IMR-90 (cell line): ENCODE measurements around the gene SLIT3. TPM values are rescaled to one million over a fixed set of nuclear protein-coding genes. Genes with fewer than 3 reads are reported as not detected.

ENCODE experiments used
- ATAC-seq: fragments of 200-7000 bp; cut with Tn5 transposase; 2 replicates; pipeline ENCODE4 v1.9.1; 2020; ENCODE audit warnings: low read depth, mild to moderate bottlenecking, moderate library complexity
- BruUV-seq: library from RNA; stranded (reverse); fragments of 400-500 nt; replicated peaks from 2 replicates; lab custom pipeline; 2021; lab: Mats Ljungman, UMichigan
- CTCF ChIA-PET: fragments of 300-600 bp; formaldehyde crosslinking; extraction: SDS; loops from one replicate; lab custom pipeline; 2021; ENCODE audit warnings: antibody characterized with exemption; lab: Yijun Ruan, JAX
- POLR2A ChIA-PET: fragments of 300-600 bp; sonication (Branson Sonifier 250); formaldehyde crosslinking; loops from one replicate; lab custom pipeline; 2022; ENCODE audit warnings: antibody characterized with exemption; ENCODE audit not compliant: unreplicated experiment; lab: Charles Lee
- DNase-seq: peaks from one replicate; pipeline ENCODE4 v3.0.0; 2013
- H2AFZ ChIP-seq: replicated peaks from 2 replicates; pipeline ENCODE3; 2013; ENCODE audit warnings: low read length, mild to moderate bottlenecking; ENCODE audit not compliant: poor library complexity
- H2AK5ac ChIP-seq: 2 replicates; pipeline ENCODE4 v1.6.1; 2013; ENCODE audit warnings: low read depth, low read length, inconsistent platforms
- H2AK9ac ChIP-seq: replicated peaks from 2 replicates; pipeline ENCODE3; 2013; ENCODE audit warnings: mild to moderate bottlenecking, low read depth, low read length, moderate library complexity; ENCODE audit not compliant: poor library complexity
- H2BK120ac ChIP-seq: 2 replicates; pipeline ENCODE4 v1.6.1; 2013; ENCODE audit warnings: low read depth, low read length, inconsistent platforms
- H2BK15ac ChIP-seq: 3 replicates; pipeline ENCODE4 v1.6.1; 2013; ENCODE audit warnings: low read depth, low read length, inconsistent platforms
- H2BK20ac ChIP-seq: 2 replicates; pipeline ENCODE4 v1.6.1; 2013; ENCODE audit warnings: low read depth, mild to moderate bottlenecking, inconsistent platforms, low read length, moderate library complexity
- H2BK5ac ChIP-seq: 2 replicates; pipeline ENCODE4 v1.6.1; 2013; ENCODE audit warnings: mild to moderate bottlenecking, low read depth, low read length, inconsistent platforms; ENCODE audit not compliant: poor library complexity, severe bottlenecking
- H3K14ac ChIP-seq: replicated peaks from 2 replicates; pipeline ENCODE4 v1.6.1; 2013; ENCODE audit warnings: low read depth, low read length, inconsistent platforms
- H3K18ac ChIP-seq: 2 replicates; pipeline ENCODE4 v1.6.1; 2013; ENCODE audit warnings: low read depth, low read length, control low read depth
- H3K23ac ChIP-seq: 2 replicates; pipeline ENCODE4 v1.6.1; 2013; ENCODE audit warnings: low read depth, low read length, inconsistent platforms
- H3K27ac ChIP-seq: 2 replicates; pipeline ENCODE4 v1.5.1; 2013; ENCODE audit warnings: mild to moderate bottlenecking, control low read depth, low read length; ENCODE audit not compliant: insufficient read depth
- H3K27me3 ChIP-seq: 2 replicates; pipeline ENCODE4 v1.6.1; 2013; ENCODE audit warnings: low read length; ENCODE audit not compliant: control insufficient read depth, insufficient read depth
- H3K36me3 ChIP-seq: 2 replicates; pipeline ENCODE4 v1.6.1; 2013; ENCODE audit warnings: low read length, mixed read lengths; ENCODE audit not compliant: control insufficient read depth, insufficient read depth
- H3K4ac ChIP-seq: 2 replicates; pipeline ENCODE4 v1.6.1; 2013; ENCODE audit warnings: low read depth, low read length, inconsistent platforms
- H3K4me1 ChIP-seq: 2 replicates; pipeline ENCODE4 v1.6.1; 2013; ENCODE audit warnings: low read length, mixed read lengths; ENCODE audit not compliant: control insufficient read depth, insufficient read depth
- H3K4me2 ChIP-seq: 2 replicates; pipeline ENCODE4 v1.6.1; 2013; ENCODE audit warnings: low read depth, mild to moderate bottlenecking, control low read depth, low read length, moderate library complexity
- H3K4me3 ChIP-seq: 2 replicates; pipeline ENCODE4 v1.5.1; 2013; ENCODE audit warnings: low read depth, mild to moderate bottlenecking, control low read depth, low read length, moderate library complexity; ENCODE audit not compliant: insufficient read depth
- H3K56ac ChIP-seq: 2 replicates; pipeline ENCODE4 v1.6.1; 2013; ENCODE audit warnings: low read length, inconsistent platforms; ENCODE audit not compliant: insufficient read depth; ENCODE audit errors: extremely low read depth
- H3K79me1 ChIP-seq, 2 experiments: 2 replicates each; pipeline ENCODE4 v1.6.1; 2013; ENCODE audit warnings: low read length in 2 of 2, inconsistent platforms in 1 of 2, low read depth in 1 of 2
- H3K9ac ChIP-seq: 2 replicates; pipeline ENCODE4 v1.6.1; 2013; ENCODE audit warnings: low read depth, low read length, control low read depth
- H3K9me1 ChIP-seq: 2 replicates; pipeline ENCODE4 v1.6.1; 2013; ENCODE audit warnings: low read length, inconsistent platforms; ENCODE audit not compliant: insufficient read depth
- H3K9me3 ChIP-seq: 2 replicates; pipeline ENCODE4 v1.6.1; 2013; ENCODE audit warnings: low read length; ENCODE audit not compliant: control insufficient read depth, insufficient read depth
- H4K20me1 ChIP-seq: 2 replicates; pipeline ENCODE4 v1.6.1; 2013; ENCODE audit warnings: low read length, inconsistent platforms; ENCODE audit not compliant: insufficient read depth
- H4K5ac ChIP-seq: 2 replicates; pipeline ENCODE4 v1.6.1; 2013; ENCODE audit warnings: mild to moderate bottlenecking, low read depth, low read length, control low read depth
- H4K8ac ChIP-seq, 2 experiments: 2 replicates each; pipeline ENCODE4 v1.6.1; 2013; ENCODE audit warnings: low read depth in 2 of 2, low read length in 2 of 2, control low read depth in 1 of 2, inconsistent platforms in 1 of 2
- H4K91ac ChIP-seq: 2 replicates; pipeline ENCODE4 v1.6.1; 2013; ENCODE audit warnings: low read depth, low read length, inconsistent platforms; ENCODE audit not compliant: insufficient read depth
- CEBPB ChIP-seq: IDR thresholded peaks from 2 replicates; pipeline ENCODE4 v1.6.1; 2012; ENCODE audit warnings: low read depth, low read length, improper control_type of control experiment
- CHD1 ChIP-seq: IDR thresholded peaks from 2 replicates; pipeline ENCODE4 v1.6.1; 2012; ENCODE audit warnings: low read depth, low read length, improper control_type of control experiment
- MAZ ChIP-seq: IDR thresholded peaks from 2 replicates; pipeline ENCODE4 v1.6.1; 2012; ENCODE audit warnings: low read depth, mild to moderate bottlenecking, low read length, improper control_type of control experiment, moderate library complexity, borderline replicate concordance
- NFE2L2 ChIP-seq: fragments of 150-350 bp; IDR thresholded peaks from 2 replicates; pipeline ENCODE4 v1.6.1; 2016; ENCODE audit warnings: low read depth, mild to moderate bottlenecking, low read length
- POLR2A ChIP-seq: IDR thresholded peaks from 2 replicates; pipeline ENCODE4 v1.6.1; 2012; ENCODE audit warnings: mild to moderate bottlenecking, low read depth, low read length
- RAD21 ChIP-seq: IDR thresholded peaks from 2 replicates; pipeline ENCODE4 v1.6.1; 2012; ENCODE audit warnings: low read length, improper control_type of control experiment
- RCOR1 ChIP-seq: IDR thresholded peaks from 2 replicates; pipeline ENCODE4 v1.6.1; 2012; ENCODE audit warnings: mild to moderate bottlenecking, low read length, improper control_type of control experiment; ENCODE audit not compliant: insufficient replicate concordance
- RFX5 ChIP-seq: IDR thresholded peaks from 2 replicates; pipeline ENCODE4 v1.8.0; 2012; ENCODE audit warnings: low read depth, mild to moderate bottlenecking, low read length, moderate library complexity
- WGBS, 2 experiments: methylation state at CpG; one replicate each; pipeline versions ENCODE4 v1.1.5 to v1.1.7; 2013; ENCODE audit warnings: missing lambda C conversion rate in 2 of 2; ENCODE audit not compliant: insufficient read length in 1 of 2; ENCODE audit errors: extremely low coverage in 2 of 2; 5-methylcytosine and 5-hydroxymethylcytosine counted together
- dilution Hi-C: fragments of 300-500 bp; cut with HindIII; formaldehyde crosslinking; loops from one replicate; pipeline ENCODE4 v1.14.3; 2018; ENCODE audit warnings: low sequenced_read_pairs; ENCODE audit not compliant: unreplicated experiment
- in situ Hi-C: fragments of 300-500 bp; cut with MboI; formaldehyde crosslinking; loops from 3 replicates; pipeline ENCODE4 v1.14.3; 2019; ENCODE audit warnings: low sequenced_read_pairs, inconsistent platforms, mixed read lengths
- intact Hi-C: fragments of 100-400 bp; cut with micrococcal nuclease; formaldehyde crosslinking; loops from 2 replicates; pipeline ENCODE4 v1.10.0; 2022
- polyA plus RNA-seq, 3 experiments: library from polyadenylated mRNA; depleted of rRNA; stranded (reverse); fragments of >200 nt; gene quantifications; 2 replicates each; pipeline ENCODE4 v1.2.3, GENCODE V29; 2012; ENCODE audit warnings: low replicate concordance in 1 of 3
- total RNA-seq: library from RNA; depleted of rRNA; stranded (reverse); fragments of >200 nt; gene quantifications from 2 replicates; pipeline ENCODE4 v1.2.3, GENCODE V29; 2012
- TF ChIP-seq, protein P1 (sequence below): fragments of 150-350 bp; IDR thresholded peaks from 2 replicates; pipeline ENCODE4 v1.6.1; 2017; ENCODE audit warnings: mild to moderate bottlenecking, antibody characterized with exemption, low read length, low read depth

Gene SLIT3
- total and polyA plus RNA-seq, 2 of the 4 experiments (the other 2 are of a cell fraction), result 0.18 to 0.50 TPM

- Histone ChIP-seq H3K9me3 (no peaks in the 10 kb centered on the region), H2AK9ac (no peak overlapping the region), H3K79me1 (no peaks in the 10 kb centered on the region), H4K91ac (no peak overlapping the region), H3K27me3 (no peaks in the 10 kb centered on the region), H2AFZ (no peak overlapping the region), H3K9ac (no peak overlapping the region), H3K14ac (no peak overlapping the region), H3K4me1 (no peaks in the 10 kb centered on the region), H3K4me2 (no peak overlapping the region), H3K56ac (no peak overlapping the region), H2AK5ac (no peak overlapping the region), H2BK20ac (no peak overlapping the region), H3K9me1 (no peaks in the 10 kb centered on the region), H3K18ac (no peak overlapping the region), H3K23ac (no peak overlapping the region), H2BK15ac (no peak overlapping the region), H3K4ac (no peak overlapping the region), H2BK120ac (no peak overlapping the region), H3K4me3 (no peak overlapping the region), H4K8ac (no peak overlapping the region), H3K27ac (no peak overlapping the region), H4K20me1 (no peaks in the 10 kb centered on the region), H2BK5ac (no peak overlapping the region), H4K5ac (no peak overlapping the region), H3K36me3 (no peaks in the 10 kb centered on the region)
- no TSS peak for BruUV-seq
- WGBS, 2 experiments, result 14% methylated on average over 2 of the region's 8 CpGs; no CpG with 5 or more reads in 1 of the 2 experiments
- POLR2A ChIA-PET, result no interaction called here
- dilution Hi-C loops (no loop called here), in situ Hi-C loops (no loop called here), intact Hi-C loops (no loop called here)
- DNase-seq, result no peak
- TF ChIP-seq MAZ (no peak), CEBPB (no peak), RCOR1 (no peak), CHD1 (no peak), RAD21 (no peak), RFX5 (no peak), POLR2A (no peak), NFE2L2 (no peak)
- TF ChIP-seq, protein P1, sequence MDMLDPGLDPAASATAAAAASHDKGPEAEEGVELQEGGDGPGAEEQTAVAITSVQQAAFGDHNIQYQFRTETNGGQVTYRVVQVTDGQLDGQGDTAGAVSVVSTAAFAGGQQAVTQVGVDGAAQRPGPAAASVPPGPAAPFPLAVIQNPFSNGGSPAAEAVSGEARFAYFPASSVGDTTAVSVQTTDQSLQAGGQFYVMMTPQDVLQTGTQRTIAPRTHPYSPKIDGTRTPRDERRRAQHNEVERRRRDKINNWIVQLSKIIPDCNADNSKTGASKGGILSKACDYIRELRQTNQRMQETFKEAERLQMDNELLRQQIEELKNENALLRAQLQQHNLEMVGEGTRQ, result no peak
- ATAC-seq, result no peak
- CTCF ChIA-PET, result no interaction called here
Observed at GRCh38 chr5:168897387-168898122, 403.4 kb downstream of the SLIT3 start.
